Fibroblast of lung (primary cell): ENCODE data around the gene LRIT1.

ENCODE experiments used
- CTCF ChIP-seq, 2 donors: IDR thresholded peaks in 1 of 2; conservative IDR thresholded peaks in 1 of 2; 1 replicate in 1 of 2; 2 replicates in 1 of 2; pipeline ENCODE4 v1.5.1; 2011 to 2012; ENCODE audit warnings: low read length in 2 of 2, control low read depth in 1 of 2, inconsistent platforms in 1 of 2, low read depth in 1 of 2, mild to moderate bottlenecking in 1 of 2
- EZH2 ChIP-seq: IDR thresholded peaks from 2 replicates; pipeline ENCODE4 v1.5.1; 2012; ENCODE audit warnings: low read length, control low read depth, mild to moderate bottlenecking; ENCODE audit errors: missing control alignments

GRCh38 chr10:84288151-84288550 lies 46.8 kb upstream of the LRIT1 start:
- TF ChIP-seq CTCF (conservative IDR thresholded peaks at IDR 0.05 in 1 of 2, IDR thresholded peaks at IDR 0.05 in 1 of 2; ENCODE audit: low read depth in 1 of 2, low read length in 2 of 2) (no peak), EZH2 (no peak)
